HFF-Myc (cell line): ENCODE data around the gene CEBPZ.

Source experiments
- DNase-seq: peaks from one replicate; pipeline ENCODE4 v3.0.0-alpha.2; 2011; ENCODE audit warnings: low read depth; ENCODE audit errors: extremely low read depth
- H3K4me3 ChIP-seq: replicated peaks from 2 replicates; pipeline ENCODE4 v1.5.1; 2011; ENCODE audit warnings: low read depth, mild to moderate bottlenecking, control low read depth, low read length
- TF ChIP-seq, protein P1 (sequence below): IDR thresholded peaks from 2 replicates; pipeline ENCODE4 v1.5.1; 2012; ENCODE audit warnings: mild to moderate bottlenecking, low read depth, low read length, control low read depth; ENCODE audit errors: missing control alignments

Gene CEBPZ

GRCh38 chr2:37167636-37168180 lies 63.7 kb downstream of the CEBPZ start:
- no peak for DNase-seq
- H3K4me3 ChIP-seq = no peak overlapping the region
- TF ChIP-seq, protein P1, sequence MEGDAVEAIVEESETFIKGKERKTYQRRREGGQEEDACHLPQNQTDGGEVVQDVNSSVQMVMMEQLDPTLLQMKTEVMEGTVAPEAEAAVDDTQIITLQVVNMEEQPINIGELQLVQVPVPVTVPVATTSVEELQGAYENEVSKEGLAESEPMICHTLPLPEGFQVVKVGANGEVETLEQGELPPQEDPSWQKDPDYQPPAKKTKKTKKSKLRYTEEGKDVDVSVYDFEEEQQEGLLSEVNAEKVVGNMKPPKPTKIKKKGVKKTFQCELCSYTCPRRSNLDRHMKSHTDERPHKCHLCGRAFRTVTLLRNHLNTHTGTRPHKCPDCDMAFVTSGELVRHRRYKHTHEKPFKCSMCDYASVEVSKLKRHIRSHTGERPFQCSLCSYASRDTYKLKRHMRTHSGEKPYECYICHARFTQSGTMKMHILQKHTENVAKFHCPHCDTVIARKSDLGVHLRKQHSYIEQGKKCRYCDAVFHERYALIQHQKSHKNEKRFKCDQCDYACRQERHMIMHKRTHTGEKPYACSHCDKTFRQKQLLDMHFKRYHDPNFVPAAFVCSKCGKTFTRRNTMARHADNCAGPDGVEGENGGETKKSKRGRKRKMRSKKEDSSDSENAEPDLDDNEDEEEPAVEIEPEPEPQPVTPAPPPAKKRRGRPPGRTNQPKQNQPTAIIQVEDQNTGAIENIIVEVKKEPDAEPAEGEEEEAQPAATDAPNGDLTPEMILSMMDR = no peak

DNA sequence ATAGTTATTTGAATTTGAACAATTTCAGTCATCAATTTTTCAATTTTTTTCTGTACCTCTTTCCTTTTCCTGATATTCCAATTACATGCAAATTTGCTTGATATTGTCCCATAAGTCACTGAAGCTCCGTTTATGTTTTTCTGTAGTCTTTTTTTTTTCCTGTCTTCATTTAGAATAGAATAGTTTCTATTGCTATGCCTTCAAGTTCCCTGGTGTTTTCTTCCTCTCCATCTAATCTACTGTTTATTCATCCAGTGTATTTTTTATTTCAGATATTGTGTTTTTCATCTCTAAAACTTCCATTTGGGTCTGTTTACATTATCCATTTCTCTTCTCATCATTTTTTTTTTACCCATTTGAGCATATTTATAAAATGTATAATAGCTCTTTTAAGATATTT lies 66.6 kb downstream of the CEBPZ start:
- TF ChIP-seq, protein P1 = no peak
- H3K4me3 ChIP-seq = no peak overlapping the region
- no peak for DNase-seq

DNA sequence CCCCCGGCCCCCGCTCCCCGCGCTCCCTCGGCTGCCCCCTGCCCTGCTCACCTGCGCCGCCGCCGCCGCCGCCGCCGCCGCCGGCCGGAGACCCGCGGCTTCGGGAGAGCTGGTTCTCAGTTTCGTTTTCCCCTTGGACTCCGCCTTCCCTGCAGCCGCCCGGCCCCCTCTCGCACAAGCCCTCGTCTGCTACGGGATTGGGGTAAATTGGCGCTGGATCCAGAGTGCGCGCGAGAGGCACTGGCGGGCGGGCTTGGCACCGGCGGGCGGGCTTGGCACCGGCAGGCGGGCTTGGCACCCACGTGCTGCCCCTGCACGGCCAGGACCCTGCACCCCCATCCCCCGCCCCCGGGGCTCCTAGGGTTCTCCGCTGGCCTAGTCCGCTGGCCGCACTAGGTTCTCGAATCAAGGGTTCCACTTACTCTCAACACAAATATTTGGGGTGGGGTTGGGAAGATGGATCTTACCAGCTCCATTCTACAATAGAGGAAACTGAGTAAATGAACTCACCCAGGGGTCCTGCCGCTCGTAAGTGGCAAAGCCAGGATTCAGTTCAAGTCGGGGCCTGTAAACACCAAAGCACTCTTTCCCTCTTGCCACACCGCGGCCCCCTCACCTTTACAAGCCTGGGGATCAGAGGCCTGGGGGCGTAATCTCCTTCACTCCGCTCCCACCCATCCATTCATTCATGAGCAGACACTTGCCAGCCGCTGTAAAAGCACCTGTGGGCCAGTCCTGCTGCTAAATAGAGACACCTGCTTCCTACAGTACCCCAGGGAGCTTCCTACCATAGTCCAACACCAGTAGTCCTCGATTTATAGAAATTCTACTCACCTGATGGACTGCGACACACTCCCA lies 74.3 kb downstream of the CEBPZ start, which contains the start of gene EIF2AK2:
Gene EIF2AK2 (minus strand): TSS at position 124 of the 858 bp plus-strand sequence. CDS start 9,174 bp downstream, outside the sequence.
- DNase-seq = peak; percentile 40
- TF ChIP-seq, protein P1 = no peak
- H3K4me3 ChIP-seq = peak within 1 kb of the TSS; percentile 64

DNA sequence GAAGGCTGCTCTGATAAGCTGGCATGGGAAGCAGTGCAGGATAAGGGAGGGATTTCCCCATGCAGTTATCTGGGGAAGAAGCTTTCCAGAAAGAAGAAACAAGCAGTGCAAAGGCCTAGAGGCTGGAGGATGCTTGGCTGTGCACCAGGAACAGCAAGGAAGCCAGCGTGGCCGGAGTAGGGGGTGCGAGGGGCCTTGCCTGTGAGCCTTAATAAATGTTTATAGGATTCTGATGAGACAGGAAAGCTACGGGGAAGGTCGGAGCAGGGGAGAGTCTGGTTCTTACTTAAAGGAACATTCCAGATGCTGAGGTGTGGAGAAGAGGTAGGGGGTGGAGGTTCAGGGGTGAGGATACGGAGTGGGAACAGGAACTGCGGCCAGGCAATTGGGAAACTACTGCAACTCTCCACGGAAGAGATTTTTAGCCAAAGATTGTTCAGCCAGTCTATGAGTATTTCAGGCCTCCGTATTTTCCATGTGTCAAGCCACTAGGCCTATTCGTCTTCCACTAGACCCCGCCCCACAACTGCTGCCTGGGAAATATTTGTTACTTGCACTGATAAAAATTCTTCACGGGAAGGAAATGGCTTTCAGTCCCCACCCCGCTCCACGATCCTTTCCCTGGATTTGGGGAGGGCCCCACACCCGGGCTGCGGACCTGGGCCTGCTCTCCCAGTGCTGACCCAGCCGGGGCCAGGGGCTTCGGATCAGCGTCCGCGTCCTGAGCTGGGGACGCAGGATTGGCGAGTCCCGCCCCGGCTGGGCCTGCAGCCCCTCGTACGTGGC lies 75.1 kb downstream of the CEBPZ start:
- TF ChIP-seq, protein P1 = no peak
- DNase-seq = no peak
- peak overlapping the region; percentile 64 for H3K4me3 ChIP-seq

GRCh38 chr2:37154785-37155184 lies 76.6 kb downstream of the CEBPZ start:
- H3K4me3 ChIP-seq = no peak overlapping the region
- no peak for DNase-seq
- TF ChIP-seq, protein P1 = no peak

- TF ChIP-seq, protein P1 = no peak
- H3K4me3 ChIP-seq = no peak overlapping the region
- no peak for DNase-seq
Observed at GRCh38 chr2:37153224-37153623, 78.2 kb downstream of the CEBPZ start.
